Memory B cell (primary cell): Measurements from ENCODE around the gene CLTCL1.
"Not testable (repeated sequence)": the region's sequence is repeated elsewhere in the genome, so short reads cannot be mapped to it uniquely, and the experiment has no call there.

Experiments
- ATAC-seq: fragments of 150-1000 bp; cut with Tn5 transposase; 2 replicates; pipeline ENCODE4 v1.10.0; 2021; ENCODE audit warnings: low read depth, mild to moderate bottlenecking, moderate library complexity
- DNase-seq, 2 donors: peaks; one replicate each; pipeline ENCODE4 v3.0.0; 2022; ENCODE audit warnings: low spot score in 2 of 2
- H3K27ac Mint-ChIP-seq: one replicate; pipeline ENCODE4 v1.8.0; 2022; ENCODE audit warnings: mild to moderate bottlenecking, moderate library complexity, mixed read lengths
- H3K27me3 Mint-ChIP-seq: one replicate; pipeline ENCODE4 v1.8.0; 2022; ENCODE audit warnings: mixed read lengths
- H3K36me3 Mint-ChIP-seq: one replicate; pipeline ENCODE4 v1.8.0; 2022; ENCODE audit warnings: mild to moderate bottlenecking, mixed read lengths
- H3K4me1 Mint-ChIP-seq: one replicate; pipeline ENCODE4 v1.8.0; 2022; ENCODE audit warnings: mixed read lengths
- H3K4me3 Mint-ChIP-seq: one replicate; pipeline ENCODE4 v1.8.0; 2022; ENCODE audit warnings: mild to moderate bottlenecking, moderate library complexity, mixed read lengths
- H3K9me3 Mint-ChIP-seq: one replicate; pipeline ENCODE4 v1.8.0; 2022; ENCODE audit warnings: mixed read lengths

CLTCL1 gene

GRCh38 chr22:19172213-19173046 is 119.1 kb downstream of the CLTCL1 start:
- H3K27ac Mint-ChIP-seq, result peak overlapping the region; percentile 96
- no peaks in the 10 kb centered on the region for H3K9me3 Mint-ChIP-seq
- DNase-seq, result no peak
- peaks cover 15% of the 10 kb centered on the region for H3K27me3 Mint-ChIP-seq
- no peak for ATAC-seq
- H3K36me3 Mint-ChIP-seq, result no peaks in the 10 kb centered on the region
- H3K4me1 Mint-ChIP-seq, result peaks cover 49% of the 10 kb centered on the region
- H3K4me3 Mint-ChIP-seq, result peak overlapping the region; percentile 98

GRCh38 chr22:19169947-19170318 is 121.6 kb downstream of the CLTCL1 start:
- no peak for DNase-seq
- Mint-ChIP-seq H3K36me3 (no peaks in the 10 kb centered on the region), H3K4me1 (peaks cover 36% of the 10 kb centered on the region), H3K27ac (no peak overlapping the region), H3K9me3 (no peaks in the 10 kb centered on the region), H3K27me3 (peaks cover 19% of the 10 kb centered on the region), H3K4me3 (peak overlapping the region; percentile 98)
- ATAC-seq, result no peak

- Mint-ChIP-seq H3K36me3 (no peaks in the 10 kb centered on the region), H3K27ac (no peak overlapping the region), H3K4me3 (peak overlapping the region; percentile 60), H3K9me3 (no peaks in the 10 kb centered on the region), H3K4me1 (peaks cover 32% of the 10 kb centered on the region), H3K27me3 (peaks cover 19% of the 10 kb centered on the region)
- peak in 1 of 2 donors; percentile 17 for DNase-seq
- no peak for ATAC-seq
Measured at GRCh38 chr22:19169002-19169946, 122.2 kb downstream of the CLTCL1 start.

- H3K27me3 Mint-ChIP-seq, result peaks cover 21% of the 10 kb centered on the region
- H3K27ac Mint-ChIP-seq, result no peak overlapping the region
- ATAC-seq (no peak), DNase-seq (no peak)
- peaks cover 24% of the 10 kb centered on the region for H3K4me1 Mint-ChIP-seq
- no peaks in the 10 kb centered on the region for H3K36me3 Mint-ChIP-seq
- no peaks in the 10 kb centered on the region for H3K9me3 Mint-ChIP-seq
- no peak overlapping the region for H3K4me3 Mint-ChIP-seq
Measured at GRCh38 chr22:19168088-19168890, 123.2 kb downstream of the CLTCL1 start.

- ATAC-seq, result no peak
- Mint-ChIP-seq H3K9me3 (no peaks in the 10 kb centered on the region), H3K27me3 (peaks cover 21% of the 10 kb centered on the region), H3K4me1 (peaks cover 14% of the 10 kb centered on the region), H3K27ac (no peak overlapping the region), H3K4me3 (no peak overlapping the region), H3K36me3 (no peaks in the 10 kb centered on the region)
- no peak for DNase-seq
Measured at GRCh38 chr22:19167106-19167869, 124.2 kb downstream of the CLTCL1 start.

- H3K4me3 Mint-ChIP-seq, result no peak overlapping the region
- no peak for ATAC-seq
- no peak overlapping the region for H3K27ac Mint-ChIP-seq
Measured at GRCh38 chr22:19166421-19166820, 125.1 kb downstream of the CLTCL1 start.

GRCh38 chr22:19164425-19164824 is 127.1 kb downstream of the CLTCL1 start:
- H3K36me3 Mint-ChIP-seq, result no peaks in the 10 kb centered on the region
- peaks cover under 1% of the 10 kb centered on the region for H3K4me1 Mint-ChIP-seq
- H3K27ac Mint-ChIP-seq, result no peak overlapping the region
- ATAC-seq (no peak), DNase-seq (no peak)
- no peaks in the 10 kb centered on the region for H3K9me3 Mint-ChIP-seq
- no peak overlapping the region for H3K4me3 Mint-ChIP-seq
- H3K27me3 Mint-ChIP-seq, result peaks cover 19% of the 10 kb centered on the region

More at GRCh38 chr22:19166421-19166820, 125.1 kb downstream of the CLTCL1 start:
- no peak for DNase-seq
- H3K27me3 Mint-ChIP-seq, result peaks cover 21% of the 10 kb centered on the region
- no peaks in the 10 kb centered on the region for H3K9me3 Mint-ChIP-seq
- H3K4me1 Mint-ChIP-seq, result peaks cover 11% of the 10 kb centered on the region
- H3K36me3 Mint-ChIP-seq, result no peaks in the 10 kb centered on the region

- not testable (repeated sequence) for H3K27ac Mint-ChIP-seq
Measured at GRCh38 chr22:19158649-19159048, 132.9 kb downstream of the CLTCL1 start.

GRCh38 chr22:19156109-19156508 is 135.4 kb downstream of the CLTCL1 start:
- DNase-seq, H3K27ac Mint-ChIP-seq, H3K4me1 Mint-ChIP-seq, H3K4me3 Mint-ChIP-seq, ATAC-seq, H3K9me3 Mint-ChIP-seq, H3K36me3 Mint-ChIP-seq: not testable (repeated sequence)
- H3K27me3 Mint-ChIP-seq, result peaks cover 19% of the 10 kb centered on the region

More at GRCh38 chr22:19158649-19159048, 132.9 kb downstream of the CLTCL1 start:
- not testable (repeated sequence) for H3K27me3 Mint-ChIP-seq, H3K36me3 Mint-ChIP-seq, H3K9me3 Mint-ChIP-seq, ATAC-seq, H3K4me3 Mint-ChIP-seq, DNase-seq, H3K4me1 Mint-ChIP-seq

GRCh38 chr22:19152942-19153883 is 138.3 kb downstream of the CLTCL1 start:
- ATAC-seq (no peak), DNase-seq (no peak)
- Mint-ChIP-seq H3K27me3 (peaks cover 23% of the 10 kb centered on the region), H3K4me3 (no peak overlapping the region), H3K27ac (no peak overlapping the region), H3K4me1 (peaks cover 6% of the 10 kb centered on the region), H3K36me3 (peaks cover 3% of the 10 kb centered on the region), H3K9me3 (peaks cover 3% of the 10 kb centered on the region)

GRCh38 chr22:19151329-19152191 is 140.0 kb downstream of the CLTCL1 start:
- Mint-ChIP-seq H3K4me1 (peaks cover 6% of the 10 kb centered on the region), H3K27me3 (peaks cover 23% of the 10 kb centered on the region), H3K4me3 (peak overlapping the region; percentile 71), H3K27ac (no peak overlapping the region), H3K9me3 (peaks cover 3% of the 10 kb centered on the region), H3K36me3 (peaks cover 3% of the 10 kb centered on the region)
- no peak for DNase-seq
- ATAC-seq, result no peak
